HCT116 (cell line): ENCODE measurements around the gene CASQ1. TPM values are rescaled to one million over a fixed set of nuclear protein-coding genes. Genes with fewer than 3 reads are reported as not detected.

Source experiments
- ATAC-seq: fragments of 200-7000 bp; cut with Tn5 transposase; 2 replicates; pipeline ENCODE4 v1.9.1; 2020; ENCODE audit warnings: mild to moderate bottlenecking, moderate library complexity
- BruUV-seq: library from RNA; stranded (reverse); fragments of 400-500 nt; replicated peaks from 2 replicates; lab custom pipeline; 2021; lab: Mats Ljungman, UMichigan
- CTCF ChIA-PET: fragments of 300-600 bp; sonication (Branson Sonifier 250); formaldehyde crosslinking; loops from one replicate; lab custom pipeline; 2021; ENCODE audit warnings: antibody characterized with exemption; lab: Charles Lee
- POLR2A ChIA-PET: fragments of 300-600, 350-600 bp; sonication (Branson Sonifier 250); formaldehyde crosslinking; loops from one replicate; lab custom pipeline; 2021; ENCODE audit warnings: antibody characterized with exemption; lab: Charles Lee
- RAD21 ChIA-PET, 2 experiments: fragments of 300-600 bp; sonication (Branson Sonifier 250); formaldehyde crosslinking; loops; one replicate each; lab custom pipeline; 2023; ENCODE audit warnings: low total read pairs in 2 of 2; ENCODE audit not compliant: uncharacterized antibody in 2 of 2, unreplicated experiment in 2 of 2, low non-redundant PET in 1 of 2; lab: Charles Lee
- DNase-seq: peaks from one replicate; pipeline ENCODE4 v3.0.0-alpha.2; 2010; ENCODE audit warnings: low read depth, low spot score
- H2AFZ ChIP-seq: fragments of 200-600 bp; shearing (Covaris generic), sonication (generic); 2 replicates; pipeline ENCODE4 v1.6.1; 2017; ENCODE audit warnings: low read depth, mixed run types, mixed read lengths, antibody characterized with exemption, low read length; ENCODE audit not compliant: poor library complexity, severe bottlenecking
- H3K27ac ChIP-seq: 2 replicates; pipeline ENCODE4 v1.5.1; 2012; ENCODE audit warnings: low read depth, low read length
- H3K27me3 ChIP-seq: fragments of 200-600 bp; sonication (generic); 2 replicates; pipeline ENCODE4 v1.6.1; 2016; ENCODE audit warnings: mixed run types, low read length, mixed read lengths; ENCODE audit not compliant: insufficient read depth
- H3K36me3 ChIP-seq, 2 experiments: fragments of 200-500 bp in 1 of 2; fragments of 200-600 bp in 1 of 2; sonication (Bioruptor generic) in 1 of 2; sonication (generic) in 1 of 2; 2 replicates each; pipeline versions ENCODE4 v1.5.1 to v1.6.1; 2014 to 2016; ENCODE audit warnings: low read length in 2 of 2, inconsistent platforms in 1 of 2, mixed read lengths in 1 of 2, mixed run types in 1 of 2; ENCODE audit not compliant: insufficient read depth in 2 of 2, control insufficient read depth in 1 of 2
- H3K4me1 ChIP-seq, 2 experiments: fragments of 200-600 bp in 1 of 2; sonication (generic) in 1 of 2; 2 replicates each; pipeline versions ENCODE4 v1.5.1 to v1.6.1; 2012 to 2017; ENCODE audit warnings: low read length in 2 of 2, inconsistent platforms in 1 of 2, mild to moderate bottlenecking in 1 of 2, mixed read lengths in 1 of 2, mixed run types in 1 of 2, moderate library complexity in 1 of 2; ENCODE audit not compliant: insufficient read depth in 2 of 2, control insufficient read depth in 1 of 2
- H3K4me2 ChIP-seq: fragments of 200-600 bp; sonication (generic); 2 replicates; pipeline ENCODE4 v1.6.1; 2017; ENCODE audit warnings: mixed run types, low read length, mixed read lengths
- H3K4me3 ChIP-seq, 2 experiments: fragments of 200-600 bp in 1 of 2; sonication (generic) in 1 of 2; replicated peaks in 1 of 2; 2 replicates each; pipeline ENCODE4 v1.5.1; 2011 to 2016; ENCODE audit warnings: low read length in 2 of 2, control low read depth in 1 of 2, low read depth in 1 of 2, mild to moderate bottlenecking in 1 of 2, mixed read lengths in 1 of 2, mixed run types in 1 of 2
- H3K79me2 ChIP-seq: fragments of 200-600 bp; sonication (generic); 2 replicates; pipeline ENCODE4 v1.6.1; 2017; ENCODE audit warnings: mild to moderate bottlenecking, mixed run types, low read length, moderate library complexity, mixed read lengths; ENCODE audit not compliant: insufficient read depth
- H3K9ac ChIP-seq: fragments of 200-600 bp; sonication (generic); 2 replicates; pipeline ENCODE4 v1.6.1; 2016; ENCODE audit warnings: low read length, mixed read lengths
- H3K9me2 ChIP-seq: fragments of 200-600 bp; sonication (generic), shearing (Covaris generic); 2 replicates; pipeline ENCODE4 v1.6.1; 2017; ENCODE audit warnings: mixed run types, mild to moderate bottlenecking, moderate library complexity; ENCODE audit not compliant: insufficient read depth
- H3K9me3 ChIP-seq, 2 experiments: fragments of 200-500 bp in 1 of 2; fragments of 200-600 bp in 1 of 2; sonication (Bioruptor generic) in 1 of 2; sonication (generic) in 1 of 2; 2 replicates each; pipeline ENCODE4 v1.6.1; 2014 to 2017; ENCODE audit warnings: low read length in 2 of 2, mixed read lengths in 2 of 2, inconsistent platforms in 1 of 2, low read depth in 1 of 2, mild to moderate bottlenecking in 1 of 2, mixed run types in 1 of 2, moderate library complexity in 1 of 2; ENCODE audit not compliant: control insufficient read depth in 1 of 2, insufficient read depth in 1 of 2
- H4K20me1 ChIP-seq: fragments of 200-600 bp; sonication (generic), shearing (Covaris generic); 2 replicates; pipeline ENCODE4 v1.6.1; 2017; ENCODE audit warnings: mixed run types, mild to moderate bottlenecking, moderate library complexity; ENCODE audit not compliant: insufficient read depth
- CBX3 ChIP-seq: IDR thresholded peaks from 2 replicates; pipeline ENCODE4 v1.6.1; 2012; ENCODE audit warnings: low read depth
- CEBPB ChIP-seq: IDR thresholded peaks from 2 replicates; pipeline ENCODE4 v1.6.1; 2012; ENCODE audit warnings: low read depth
- EGR1 ChIP-seq: IDR thresholded peaks from 2 replicates; pipeline ENCODE4 v1.6.1; 2012; ENCODE audit warnings: low read depth
- ELF1 ChIP-seq: IDR thresholded peaks from 2 replicates; pipeline ENCODE4 v1.6.1; 2012; ENCODE audit warnings: low read depth, borderline replicate concordance
- EZH2phosphoT487 ChIP-seq: fragments of 200-600 bp; IDR thresholded peaks from 2 replicates; pipeline ENCODE4 v1.6.1; 2018; ENCODE audit warnings: antibody characterized with exemption, borderline replicate concordance
- FOSL1 ChIP-seq: IDR thresholded peaks from 2 replicates; pipeline ENCODE4 v1.6.1; 2012; ENCODE audit warnings: low read depth
- JUND ChIP-seq: IDR thresholded peaks from 2 replicates; pipeline ENCODE4 v1.6.1; 2012
- POLR2A ChIP-seq: IDR thresholded peaks from 2 replicates; pipeline ENCODE4 v1.7.0; 2011; ENCODE audit warnings: borderline replicate concordance; ENCODE audit not compliant: insufficient read depth, insufficient read length; ENCODE audit errors: extremely low read depth
- SIN3A ChIP-seq: IDR thresholded peaks from 2 replicates; pipeline ENCODE4 v1.6.1; 2012; ENCODE audit warnings: low read depth
- SP1 ChIP-seq: IDR thresholded peaks from 2 replicates; pipeline ENCODE4 v1.6.1; 2012; ENCODE audit warnings: low read depth
- SRF ChIP-seq: IDR thresholded peaks from 2 replicates; pipeline ENCODE4 v1.6.1; 2012; ENCODE audit warnings: low read depth
- TCF7L2 ChIP-seq: IDR thresholded peaks from 2 replicates; pipeline ENCODE4 v1.7.0; 2011; ENCODE audit warnings: borderline replicate concordance, inconsistent platforms; ENCODE audit not compliant: insufficient read depth, insufficient read length; ENCODE audit errors: extremely low read depth
- YY1 ChIP-seq: IDR thresholded peaks from 2 replicates; pipeline ENCODE4 v1.6.1; 2011; ENCODE audit warnings: low read length, low read depth, moderate library complexity, mild to moderate bottlenecking; ENCODE audit not compliant: insufficient replicate concordance; ENCODE audit errors: extremely low read depth
- ZBTB33 ChIP-seq: IDR thresholded peaks from 2 replicates; pipeline ENCODE4 v1.6.1; 2011; ENCODE audit warnings: mild to moderate bottlenecking, low read length, moderate library complexity; ENCODE audit not compliant: insufficient replicate concordance; ENCODE audit errors: extremely low read depth
- ZFX ChIP-seq: fragments of 450-650 bp; IDR thresholded peaks from 2 replicates; pipeline ENCODE4 v1.6.1; 2017
- ZNF274 ChIP-seq: fragments of 200-500 bp; sonication (Bioruptor generic); IDR thresholded peaks from 2 replicates; pipeline ENCODE4 v1.6.1; 2014; ENCODE audit warnings: mild to moderate bottlenecking, low read depth, low read length, inconsistent platforms
- intact Hi-C: fragments of 100-400 bp; cut with micrococcal nuclease; formaldehyde crosslinking; loops from 2 replicates; pipeline ENCODE4 v1.10.0; 2022
- total RNA-seq: library from RNA; stranded (reverse); gene quantifications from one replicate; pipeline ENCODE4 v1.2.1, GENCODE V29; 2021; ENCODE audit not compliant: unreplicated experiment

The CASQ1 gene
- total RNA-seq, 1 experiment from 2014 or later: not detected

GRCh38 chr1:160228431-160228830 is 38.1 kb downstream of the CASQ1 start:
- H3K27me3 ChIP-seq: no peaks in the 10 kb centered on the region
- no peak overlapping the region for H3K4me3 ChIP-seq
- H4K20me1 ChIP-seq: no peaks in the 10 kb centered on the region
- TF ChIP-seq CEBPB: no peak
- TF ChIP-seq TCF7L2: no peak
- TF ChIP-seq ZNF274: no peak
- TF ChIP-seq POLR2A: no peak
- no peak for TF ChIP-seq ZBTB33
- no peak for TF ChIP-seq FOSL1
- no peak for TF ChIP-seq EGR1
- no peak for TF ChIP-seq SIN3A
- TF ChIP-seq ELF1: no peak
- no peak for TF ChIP-seq SP1
- no peak for TF ChIP-seq EZH2phosphoT487
- TF ChIP-seq SRF: no peak
- TF ChIP-seq CBX3: no peak
- no peak for TF ChIP-seq YY1
- TF ChIP-seq JUND: no peak
- TF ChIP-seq ZFX: no peak
- TF ChIP-seq, all 23 proteins: peak for 0
- BruUV-seq: no TSS peak
- no peak overlapping the region for H3K9ac ChIP-seq
- ChIA-PET CTCF (interaction anchor here (0.9 kb wide), 1 partner anchor 16 kb away, joined by 3 read pairs; no protein-coding TSS in a partner anchor), POLR2A (interaction anchor here (0.9 kb wide), 1 partner anchor 33 kb away, joined by 3 read pairs; no protein-coding TSS in a partner anchor), RAD21 (no interaction called here)
- intact Hi-C loops: no loop called here
- DNase-seq: no peak
- no peaks in the 10 kb centered on the region for H3K79me2 ChIP-seq
- no peak overlapping the region for H2AFZ ChIP-seq
- no peak overlapping the region for H3K4me2 ChIP-seq
- no peaks in the 10 kb centered on the region for H3K9me2 ChIP-seq
- peaks cover 45 to 56% of the 10 kb centered on the region in 2 experiments; a peak in 3 of 4 replicates for H3K36me3 ChIP-seq
- ATAC-seq: no peak
- H3K27ac ChIP-seq: no peak overlapping the region
- no peaks in the 10 kb centered on the region for H3K4me1 ChIP-seq
- no peaks in the 10 kb centered on the region for H3K9me3 ChIP-seq
